K562 (cell line): ENCODE results near the gene WDPCP. TPM values are rescaled to one million over a fixed set of nuclear protein-coding genes. Genes with fewer than 3 reads are reported as not detected.

Experiments used
- ATAC-seq: fragments of 200-7000 bp; cut with Tn5 transposase; 3 replicates; pipeline ENCODE4 v1.9.1; 2020; ENCODE audit warnings: moderate library complexity
- BruUV-seq: library from RNA; stranded (reverse); fragments of 400-500 nt; replicated peaks from 2 replicates; lab custom pipeline; 2021; lab: Mats Ljungman, UMichigan
- CTCF ChIA-PET: fragments of 300-600 bp; formaldehyde crosslinking; extraction: SDS; loops from one replicate; lab custom pipeline; 2021; ENCODE audit warnings: low intra/inter-chr PET ratio; lab: Yijun Ruan, JAX
- POLR2A ChIA-PET: fragments of 300-600, 350-650 bp; sonication (Branson Sonifier 250); formaldehyde crosslinking; extraction: SDS; loops from one replicate; lab custom pipeline; 2021; ENCODE audit warnings: antibody characterized with exemption, inconsistent platforms; lab: Yijun Ruan, JAX
- DNase-seq, 4 experiments: peaks; one replicate each; pipeline versions ENCODE4 v3.0.0 to v3.0.0-alpha.2; 2011 to 2018; ENCODE audit warnings: low spot score in 3 of 4, mixed read lengths in 3 of 4; ENCODE audit errors: extremely low read depth in 1 of 4
- FAIRE-seq: peaks from 2 replicates; lab custom pipeline; 2011; peaks lifted over from hg19 to GRCh38; lab: Jason Lieb, UNC
- H2AFZ ChIP-seq: 2 replicates; pipeline ENCODE4 v1.6.0; 2011; ENCODE audit warnings: low read depth, low read length, control low read depth, inconsistent platforms
- H3K27ac ChIP-seq: fragments of 200-600 bp; 3 replicates; pipeline ENCODE4 v1.8.0; 2011; ENCODE audit warnings: low read depth, mild to moderate bottlenecking, control low read depth, inconsistent platforms, low read length, moderate library complexity, mixed read lengths; ENCODE audit errors: extremely low read depth
- H3K27me3 ChIP-seq, 2 experiments: fragments of 300-600 bp in 1 of 2; 2 replicates in 1 of 2; 3 replicates in 1 of 2; pipeline versions ENCODE4 v1.6.0 to v1.8.0; 2011; ENCODE audit warnings: inconsistent platforms in 2 of 2, low read length in 2 of 2, mild to moderate bottlenecking in 1 of 2, mixed read lengths in 1 of 2, moderate library complexity in 1 of 2; ENCODE audit not compliant: control insufficient read depth in 2 of 2, insufficient read depth in 2 of 2
- H3K36me3 ChIP-seq: fragments of 300-600 bp; 3 replicates; pipeline ENCODE4 v1.8.0; 2011; ENCODE audit warnings: mild to moderate bottlenecking, low read length, inconsistent platforms; ENCODE audit not compliant: control insufficient read depth, insufficient read depth
- H3K4me1 ChIP-seq, 2 experiments: fragments of 200-600 bp in 1 of 2; replicated peaks in 1 of 2; 2 replicates in 1 of 2; 3 replicates in 1 of 2; pipeline versions ENCODE4 v1.5.1 to v1.8.0; 2011; ENCODE audit warnings: inconsistent platforms in 2 of 2, low read length in 2 of 2, mild to moderate bottlenecking in 1 of 2, mixed read lengths in 1 of 2, moderate library complexity in 1 of 2; ENCODE audit not compliant: control insufficient read depth in 2 of 2, insufficient read depth in 2 of 2
- H3K4me2 ChIP-seq: 2 replicates; pipeline ENCODE4 v1.6.1; 2011; ENCODE audit warnings: low read length, control low read depth, inconsistent platforms, mixed read lengths; ENCODE audit not compliant: insufficient read depth
- H3K4me3 ChIP-seq: fragments of 200-600 bp; sonication (generic), shearing (Covaris generic); 2 replicates; pipeline ENCODE4 v1.5.1; 2016; ENCODE audit warnings: control low read depth, inconsistent platforms
- H3K79me2 ChIP-seq: fragments of 200-600 bp; 3 replicates; pipeline ENCODE4 v1.8.0; 2011; ENCODE audit warnings: low read length, inconsistent platforms; ENCODE audit not compliant: control insufficient read depth, insufficient read depth
- H3K9ac ChIP-seq, 2 experiments: 2 replicates each; pipeline versions ENCODE4 v1.6.0 to v1.6.1; 2011; ENCODE audit warnings: low read depth in 2 of 2, low read length in 2 of 2, control low read depth in 1 of 2, inconsistent platforms in 1 of 2, mild to moderate bottlenecking in 1 of 2, mixed read lengths in 1 of 2; ENCODE audit not compliant: insufficient read depth in 1 of 2
- H3K9me1 ChIP-seq: one replicate; pipeline ENCODE4 v1.6.0; 2011; ENCODE audit warnings: inconsistent platforms, mild to moderate bottlenecking, low read length, moderate library complexity; ENCODE audit not compliant: control insufficient read depth, insufficient read depth
- H3K9me3 ChIP-seq: replicated peaks from 2 replicates; pipeline ENCODE4 v1.5.1; 2011; ENCODE audit warnings: low read depth, low read length, inconsistent platforms; ENCODE audit not compliant: control insufficient read depth, insufficient read depth
- H4K20me1 ChIP-seq: replicated peaks from 2 replicates; pipeline ENCODE4 v1.6.1; 2011; ENCODE audit warnings: low read length, inconsistent platforms, mixed read lengths; ENCODE audit not compliant: control insufficient read depth, insufficient read depth
- BCL6 ChIP-seq: fragments of 250-450 bp; sonication (Bioruptor Pico); IDR thresholded peaks from 2 replicates; pipeline ENCODE4 v1.4.0; 2020
- EGR1 ChIP-seq: fragments of 450-650 bp; conservative IDR thresholded peaks from 2 replicates; pipeline ENCODE4 v1.6.1; 2017; ENCODE audit warnings: mild to moderate bottlenecking
- LCOR ChIP-seq: sonication (generic); formaldehyde crosslinking; IDR thresholded peaks from 2 replicates; pipeline ENCODE4 v1.8.0; 2022; ENCODE audit warnings: mild to moderate bottlenecking, missing genetic modification reagents
- MYBL2 ChIP-seq, 2 experiments: fragments of 450-650 bp in 1 of 2; sonication (generic) in 1 of 2; formaldehyde crosslinking in 1 of 2; IDR thresholded peaks; 2 replicates each; pipeline versions ENCODE4 v1.6.1 to v1.8.1; 2017 to 2022; ENCODE audit warnings: borderline replicate concordance in 1 of 2, inconsistent platforms in 1 of 2, low read depth in 1 of 2, mild to moderate bottlenecking in 1 of 2, missing genetic modification reagents in 1 of 2, moderate library complexity in 1 of 2
- NFXL1 ChIP-seq: fragments of 450-650 bp; formaldehyde crosslinking; IDR thresholded peaks from 2 replicates; pipeline ENCODE4 v1.4.0; 2021; ENCODE audit warnings: mild to moderate bottlenecking
- RBM17 ChIP-seq: fragments of 200-400 bp; formaldehyde crosslinking; IDR thresholded peaks from 2 replicates; pipeline ENCODE4 v1.6.1; 2017; ENCODE audit warnings: low read depth, mild to moderate bottlenecking, low read length, borderline replicate concordance
- WGBS: fragments of 100-300 bp; shearing (Covaris generic); methylation state at CpG from one replicate; pipeline ENCODE4 v1.1.6; 2016; ENCODE audit warnings: low coverage, mixed read lengths; ENCODE audit not compliant: insufficient coverage; ENCODE audit errors: missing lambda C conversion rate; 5-methylcytosine and 5-hydroxymethylcytosine counted together
- in situ Hi-C: fragments of 300-500 bp; cut with MboI; formaldehyde crosslinking; loops from 4 replicates; pipeline ENCODE4 v1.15.0; 2018; ENCODE audit warnings: inconsistent platforms, mixed read lengths
- intact Hi-C: fragments of 100-400 bp; cut with micrococcal nuclease; formaldehyde crosslinking; loops from 2 replicates; pipeline ENCODE4 v1.14.2; 2022
- polyA plus RNA-seq, 8 experiments: library from polyadenylated mRNA; depleted of rRNA in 4 of 8; stranded (reverse) in 5 of 8; unstranded in 3 of 8; fragments of >200 nt; fragmentation: Nextera tagmentation in 2 of 8; fragmentation: Illumina TruSeq in 1 of 8; extraction: Ambion mirVana in 2 of 8; extraction: Trizol in 1 of 8; gene quantifications; 2 replicates each; pipeline versions ENCODE4 v1.2.1 to v1.2.3, GENCODE V29; 2011 to 2014; ENCODE audit warnings: inconsistent platforms in 1 of 8, missing spikeins in 1 of 8
- total RNA-seq, 7 experiments: library from RNA; depleted of rRNA in 6 of 7; stranded (reverse); fragments of >200 nt in 6 of 7; fragmentation: Illumina TruSeq in 2 of 7; extraction: Trizol in 2 of 7; gene quantifications; 2 replicates each; pipeline versions ENCODE4 v1.2.1 to v1.2.3, GENCODE V29; 2011 to 2021; ENCODE audit warnings: low replicate concordance in 1 of 7
- TF ChIP-seq, protein P1 (sequence below): fragments of 250-450 bp; sonication (Bioruptor Pico); IDR thresholded peaks from 2 replicates; pipeline ENCODE4 v1.9.0; 2021; ENCODE audit warnings: mild to moderate bottlenecking

WDPCP gene
- total and polyA plus RNA-seq, 9 of the 15 experiments (the other 6 are each of a cell fraction or from before 2014, with no cell fraction given), result 1.4 to 6.4 (median 5.5) TPM

- Histone ChIP-seq H3K9ac (no peak overlapping the region), H2AFZ (no peak overlapping the region), H3K4me2 (no peak overlapping the region), H3K9me3 (no peaks in the 10 kb centered on the region), H3K9me1 (no peaks in the 10 kb centered on the region)
- BruUV-seq, result no TSS peak
- no peak for TF ChIP-seq RBM17
- no peak for TF ChIP-seq NFXL1 (CRISPR knock-in tag)
- TF ChIP-seq BCL6 (CRISPR knock-in tag), result no peak
- no peak for TF ChIP-seq EGR1
- no peak for TF ChIP-seq MYBL2 (IDR thresholded peaks at IDR 0.05; ENCODE audit: low read depth)
- no peak for TF ChIP-seq MYBL2 (CRISPR knock-in tag; IDR thresholded peaks at IDR 0.05; ENCODE audit: borderline replicate concordance)
- no peak for TF ChIP-seq LCOR
- TF ChIP-seq, protein P1, sequence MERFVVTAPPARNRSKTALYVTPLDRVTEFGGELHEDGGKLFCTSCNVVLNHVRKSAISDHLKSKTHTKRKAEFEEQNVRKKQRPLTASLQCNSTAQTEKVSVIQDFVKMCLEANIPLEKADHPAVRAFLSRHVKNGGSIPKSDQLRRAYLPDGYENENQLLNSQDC (CRISPR knock-in tag), result no peak
- TF ChIP-seq, all 486 proteins: peak for 0
- ChIA-PET CTCF (no interaction called here), POLR2A (interaction anchor here (0.6 kb wide), 1 partner anchor 334 kb away, joined by 4 read pairs; no protein-coding TSS in a partner anchor)
- Histone ChIP-seq H4K20me1 (no peaks in the 10 kb centered on the region), H3K4me3 (no peak overlapping the region), H3K36me3 (no peaks in the 10 kb centered on the region), H3K79me2 (no peaks in the 10 kb centered on the region), H3K27ac (no peak overlapping the region), H3K4me1 (no peaks in the 10 kb centered on the region), H3K27me3 (no peaks in the 10 kb centered on the region)
- DNase-seq, result no peak
- no peak for FAIRE-seq
- in situ Hi-C loops, result no loop called here
- intact Hi-C loops, result no loop called here
- 0% methylated on average over 1 of the region's 1 CpG for WGBS
- no peak for ATAC-seq
Measured at GRCh38 chr2:63163161-63163820, 425.0 kb downstream of the WDPCP start.
